ENCODE measurements around the gene KCTD13. TPM values are rescaled to one million over a fixed set of nuclear protein-coding genes. Genes with fewer than 3 reads are reported as not detected.
A peak's percentile ranks its signal among the peaks of the same experiment; 100 is the strongest.

KCTD13 gene
- total and polyA plus RNA-seq, 2 of the 8 experiments (the other 6 are each of a cell fraction or from before 2014, with no cell fraction given) = 9.2 to 10.8 TPM

DNA sequence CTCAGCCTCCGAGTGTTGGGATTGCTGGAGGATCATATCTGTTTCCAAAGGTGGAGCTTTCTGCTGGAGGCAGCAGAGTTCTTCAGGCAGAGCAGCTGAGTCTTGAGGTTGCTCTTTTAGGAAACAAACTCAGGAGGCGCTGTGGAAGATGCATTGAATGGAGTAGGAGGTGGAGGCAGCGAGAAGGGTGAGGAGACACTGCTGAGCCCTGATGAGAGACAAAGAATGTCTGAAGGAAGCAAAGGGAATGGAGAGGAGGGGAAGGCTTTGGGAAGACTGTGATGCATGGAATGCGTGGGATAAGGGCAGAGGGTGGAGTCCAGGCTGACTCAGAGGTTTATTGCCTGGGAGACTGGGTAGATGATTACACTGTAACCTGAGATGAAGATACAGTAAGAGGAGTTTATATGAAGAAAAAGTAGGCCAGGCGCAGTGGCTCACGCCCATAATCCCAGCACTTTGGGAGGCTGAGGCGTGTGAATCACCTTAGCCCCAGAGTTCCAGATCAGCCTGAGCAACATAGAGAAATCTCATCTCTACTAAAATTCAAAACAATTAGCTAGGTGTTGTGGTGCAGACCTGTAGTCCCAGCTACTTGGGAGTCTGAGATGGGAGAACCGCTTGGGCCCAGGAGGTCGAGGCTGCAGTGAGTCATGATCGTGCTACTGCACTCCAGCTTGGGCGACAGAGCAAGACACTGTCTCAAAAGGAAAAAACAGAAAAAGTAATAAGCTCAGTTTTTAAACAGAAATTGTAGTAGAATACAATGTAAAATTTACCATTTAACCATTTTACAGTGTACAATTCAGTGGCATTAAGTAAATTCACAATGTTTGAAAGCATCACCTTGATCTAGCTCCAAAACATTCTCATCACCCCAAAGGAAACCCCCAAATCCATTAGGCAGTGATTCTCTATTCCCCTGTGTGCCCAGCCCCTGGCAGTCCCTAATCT, 18.1 kb upstream of the KCTD13 start:
- H2AFZ ChIP-seq (ENCODE audit: low read length) = 0 out of 2 replicates have a peak overlapping the region, but pooled peaks have one; percentile 37
- no peaks in the 10 kb centered on the region for H3K36me3 ChIP-seq (ENCODE audit: control insufficient read depth in 2 of 4, insufficient read depth in 4 of 4, low read length in 3 of 4)
- H3K18ac ChIP-seq (ENCODE audit: extremely low read depth, low read length) = peak overlapping the region; percentile 60; the same call in 1 of the 2 replicates
- H3K4ac ChIP-seq (replicated peaks; ENCODE audit: insufficient read length, low read depth, low read length) = no peak overlapping the region
- H3K79me1 ChIP-seq (ENCODE audit: low read depth, low read length) = no peaks in the 10 kb centered on the region
- DNase-seq (ENCODE audit: low read depth in 1 of 2, low spot score in 2 of 2) (no peak), FAIRE-seq (no peak)
- no peak overlapping the region for H2BK120ac ChIP-seq (replicated peaks; ENCODE audit: low read depth, low read length)
- H4K5ac ChIP-seq (ENCODE audit: insufficient read length, low read depth, low read length) = no peak overlapping the region
- no peaks in the 10 kb centered on the region for H3K9me3 ChIP-seq (ENCODE audit: insufficient read depth in 2 of 2, low read depth in 1 of 2, low read length in 1 of 2)
- H2BK12ac ChIP-seq (ENCODE audit: low read depth, low read length) = peak overlapping the region; percentile 68; the same call in 1 of the 2 replicates
- no peaks in the 10 kb centered on the region for H3K79me2 ChIP-seq (ENCODE audit: control insufficient read depth in 1 of 2, insufficient read depth in 2 of 2, low read length in 2 of 2)
- H3K9ac ChIP-seq (replicated peaks in 1 of 4; ENCODE audit: extremely low read depth in 1 of 4, low read depth in 3 of 4, low read length in 3 of 4) = no peak overlapping the region
- no peak overlapping the region for H3K56ac ChIP-seq (replicated peaks; ENCODE audit: insufficient read length, low read depth, low read length)
- no peak overlapping the region for H3K23ac ChIP-seq (ENCODE audit: insufficient read length)
- H3K4me2 ChIP-seq (ENCODE audit: insufficient read depth in 1 of 2, low read depth in 2 of 2, low read length in 2 of 2) = no peak overlapping the region
- H2BK15ac ChIP-seq (ENCODE audit: low read length) = no peak overlapping the region
- H3K23me2 ChIP-seq (ENCODE audit: low read depth, low read length) = no peaks in the 10 kb centered on the region
- peak overlapping the region; percentile 61; the same call in 1 of the 2 replicates for H2BK20ac ChIP-seq (ENCODE audit: low read length)
- H3K4me3 ChIP-seq (ENCODE audit: extremely low read depth in 1 of 4, insufficient read depth in 2 of 4, low read depth in 3 of 4, low read length in 4 of 4) = no peak overlapping the region
- CTCF ChIA-PET (ENCODE audit: partially characterized antibody) = interaction anchor here (0.6 to 3.6 kb wide), 17 partner anchors 8 to 571 kb away, joined by 3 to 19 read pairs (median 6); partner anchors contain the start of genes KCTD13 and TMEM219
- H2AK5ac ChIP-seq (ENCODE audit: low read depth, low read length) = no peak overlapping the region
- no peak overlapping the region for H3K27ac ChIP-seq (ENCODE audit: low read depth, low read length)
- no peak overlapping the region for H4K91ac ChIP-seq (replicated peaks; ENCODE audit: insufficient read length, low read length)
- POLR2A ChIA-PET (ENCODE audit: partially characterized antibody) = interaction anchor here (0.8 to 3.8 kb wide), 4 partner anchors 17 to 121 kb away, joined by 3 to 19 read pairs (median 4); partner anchors contain the start of genes ALDOA, HIRIP3 and KCTD13
- no peak overlapping the region for H2BK5ac ChIP-seq (ENCODE audit: low read depth, low read length)
- no peaks in the 10 kb centered on the region; a peak in 1 of 7 replicates for H3K4me1 ChIP-seq (replicated peaks in 1 of 4; ENCODE audit: control insufficient read depth in 3 of 4, insufficient read depth in 4 of 4, low read length in 3 of 4)
- no peak overlapping the region for H3K14ac ChIP-seq (ENCODE audit: insufficient read length)
- WGBS, 2 experiments (ENCODE audit: extremely low coverage in 1 of 2, insufficient coverage in 1 of 2, insufficient read length in 1 of 2, insufficient replicate concordance in 2 of 2, low coverage in 1 of 2, low lambda C conversion rate in 2 of 2, missing lambda C conversion rate in 1 of 2) = 72% methylated on average over 11 of the region's 11 CpGs; no CpG with 5 or more reads in 1 of the 2 experiments
- peaks cover 0 to 3% (median 0%) of the 10 kb centered on the region in 4 experiments; a peak in 1 of 7 replicates for H3K27me3 ChIP-seq (replicated peaks in 1 of 4; ENCODE audit: control insufficient read depth in 3 of 4, extremely low read depth in 1 of 4, insufficient read depth in 3 of 4, low read length in 3 of 4)
- H4K20me1 ChIP-seq (replicated peaks in 1 of 2; ENCODE audit: control insufficient read depth in 1 of 2, insufficient read depth in 2 of 2, low read length in 2 of 2) = no peaks in the 10 kb centered on the region
- H4K8ac ChIP-seq (ENCODE audit: extremely low read depth, insufficient read depth, low read length) = no peak overlapping the region
- TF ChIP-seq TEAD4 (IDR thresholded peaks at IDR 0.05; ENCODE audit: low read depth, low read length) = peak; percentile 82
- no peak for TF ChIP-seq ATF2 (IDR thresholded peaks at IDR 0.05; ENCODE audit: low read length)
- TF ChIP-seq NANOG (IDR thresholded peaks at IDR 0.05; ENCODE audit: insufficient read depth, low read depth, low read length, poor library complexity, severe bottlenecking) = no peak
- 0 out of 2 replicates have a peak, but pooled peaks have one; percentile 10 for TF ChIP-seq SP1 (IDR thresholded peaks at IDR 0.05; ENCODE audit: low read depth, low read length)
- TF ChIP-seq ASH2L (IDR thresholded peaks at IDR 0.05; ENCODE audit: low read length) = peak; percentile 63
- TF ChIP-seq KDM1A (IDR thresholded peaks at IDR 0.05; ENCODE audit: borderline replicate concordance, low read length) = peak; percentile 29; the same call in 1 of the 2 replicates
- 0 out of 2 replicates have a peak, but pooled peaks have one; percentile 40 for TF ChIP-seq RBBP5 (IDR thresholded peaks at IDR 0.05; ENCODE audit: borderline replicate concordance, low read depth, low read length)
- peak; percentile 25 to 31; a peak in 2 of 4 replicates for TF ChIP-seq RAD21 (IDR thresholded peaks at IDR 0.05 in 1 of 2, conservative IDR thresholded peaks at IDR 0.05 in 1 of 2; ENCODE audit: low read depth in 2 of 2, low read length in 2 of 2)

Measured in H1 (cell line).